HG03378 (cell line): Measurements from ENCODE around the gene SIGLEC11.
"Not testable (repeated sequence)": the region's sequence is repeated elsewhere in the genome, so short reads cannot be mapped to it uniquely, and the experiment has no call there.

ENCODE experiments used
- ATAC-seq: cut with Tn5 transposase; IDR thresholded peaks from one replicate; pipeline ENCODE4 v1.9.1; 2021; ENCODE audit warnings: mild to moderate bottlenecking, moderate library complexity; ENCODE audit not compliant: unreplicated experiment

Gene SIGLEC11

GRCh38 chr19:49981603-49982593, 20.9 kb upstream of the SIGLEC11 start:
- no peak for ATAC-seq

- no peak for ATAC-seq
Measured at GRCh38 chr19:49978324-49978723, 17.4 kb upstream of the SIGLEC11 start.

- ATAC-seq = no peak
Measured at GRCh38 chr19:49977881-49978280, 16.9 kb upstream of the SIGLEC11 start.

GRCh38 chr19:49977076-49977475, 16.1 kb upstream of the SIGLEC11 start:
- no peak for ATAC-seq

GRCh38 chr19:49976496-49976895, 15.5 kb upstream of the SIGLEC11 start:
- ATAC-seq = no peak

GRCh38 chr19:49975051-49975450, 14.1 kb upstream of the SIGLEC11 start:
- no peak for ATAC-seq

- ATAC-seq = no peak
Measured at GRCh38 chr19:49973987-49974386, 13.0 kb upstream of the SIGLEC11 start.

GRCh38 chr19:49972841-49973240, 11.9 kb upstream of the SIGLEC11 start:
- no peak for ATAC-seq

GRCh38 chr19:49971991-49972411, 11.0 kb upstream of the SIGLEC11 start:
- ATAC-seq = no peak

- ATAC-seq = not testable (repeated sequence)
Measured at GRCh38 chr19:49969355-49969754, 8.4 kb upstream of the SIGLEC11 start.

- no peak for ATAC-seq
Measured at GRCh38 chr19:49968279-49968922, 7.4 kb upstream of the SIGLEC11 start.

GRCh38 chr19:49959892-49960291, 1.1 kb downstream of the SIGLEC11 start:
- not testable (repeated sequence) for ATAC-seq

GRCh38 chr19:49958596-49958995, 2.4 kb downstream of the SIGLEC11 start:
- ATAC-seq = not testable (repeated sequence)

- not testable (repeated sequence) for ATAC-seq
Measured at GRCh38 chr19:49958144-49958543, 2.8 kb downstream of the SIGLEC11 start.

GRCh38 chr19:49957262-49957915, 3.6 kb downstream of the SIGLEC11 start:
- ATAC-seq = no peak

- ATAC-seq = no peak
Measured at GRCh38 chr19:49956115-49956495, 4.9 kb downstream of the SIGLEC11 start.

GRCh38 chr19:49954933-49955332, 6.0 kb downstream of the SIGLEC11 start:
- ATAC-seq = no peak

GRCh38 chr19:49954092-49954829, 6.7 kb downstream of the SIGLEC11 start:
- ATAC-seq = no peak

GRCh38 chr19:49953416-49953815, 7.6 kb downstream of the SIGLEC11 start:
- no peak for ATAC-seq

GRCh38 chr19:49952906-49953305, 8.1 kb downstream of the SIGLEC11 start:
- no peak for ATAC-seq

- no peak for ATAC-seq
Measured at GRCh38 chr19:49952479-49952836, 8.5 kb downstream of the SIGLEC11 start.
